ENCODE data around the gene SLFN14.

The SLFN14 gene

GRCh38 chr17:35557353-35557752, 3.3 kb downstream of the SLFN14 start:
- no peak for TF ChIP-seq CTCF (conservative IDR thresholded peaks at IDR 0.05; ENCODE audit: low read length)
- no peak overlapping the region for H3K9ac ChIP-seq (ENCODE audit: low read depth, low read length, poor library complexity, severe bottlenecking)
- H3F3A ChIP-seq (ENCODE audit: low read depth): no peaks in the 10 kb centered on the region
- no peak overlapping the region for H3K4me3 ChIP-seq (ENCODE audit: low read length, poor library complexity, severe bottlenecking)
- H4K20me1 ChIP-seq (ENCODE audit: insufficient read depth, low read length, poor library complexity, severe bottlenecking): no peaks in the 10 kb centered on the region
- no peaks in the 10 kb centered on the region for H3K9me3 ChIP-seq (ENCODE audit: insufficient read depth, low read depth, low read length)
- H3K4me1 ChIP-seq (ENCODE audit: insufficient read depth, low read length, poor library complexity, severe bottlenecking): no peaks in the 10 kb centered on the region
- H3K36me3 ChIP-seq (ENCODE audit: insufficient read depth, low read length): no peaks in the 10 kb centered on the region
- no peak overlapping the region for H2AFZ ChIP-seq (ENCODE audit: low read length)
- no peaks in the 10 kb centered on the region for H3K9me2 ChIP-seq (replicated peaks; ENCODE audit: low read depth, low read length)
- H3K79me2 ChIP-seq (ENCODE audit: insufficient read depth, low read length): no peaks in the 10 kb centered on the region
- H3K27me3 ChIP-seq (ENCODE audit: insufficient read depth, low read length, poor library complexity, severe bottlenecking): no peaks in the 10 kb centered on the region
- no peak overlapping the region for H3K4me2 ChIP-seq (ENCODE audit: low read depth, low read length, poor library complexity, severe bottlenecking)

GRCh38 chr17:35555691-35556090, 4.9 kb downstream of the SLFN14 start:
- H2AFZ ChIP-seq (ENCODE audit: low read length): no peak overlapping the region
- H3K4me1 ChIP-seq (ENCODE audit: insufficient read depth, low read length, poor library complexity, severe bottlenecking): no peaks in the 10 kb centered on the region
- no peaks in the 10 kb centered on the region for H3F3A ChIP-seq (ENCODE audit: low read depth)
- TF ChIP-seq EZH2phosphoT487 (IDR thresholded peaks at IDR 0.05; ENCODE audit: borderline replicate concordance) (no peak), CTCF (conservative IDR thresholded peaks at IDR 0.05; ENCODE audit: low read length) (peak; percentile 54)
- no peak overlapping the region for H3K9ac ChIP-seq (ENCODE audit: low read depth, low read length, poor library complexity, severe bottlenecking)
- no peak overlapping the region for H3K4me2 ChIP-seq (ENCODE audit: low read depth, low read length, poor library complexity, severe bottlenecking)
- H3K27me3 ChIP-seq (ENCODE audit: insufficient read depth, low read length, poor library complexity, severe bottlenecking): no peaks in the 10 kb centered on the region
- H4K20me1 ChIP-seq (ENCODE audit: insufficient read depth, low read length, poor library complexity, severe bottlenecking): no peaks in the 10 kb centered on the region
- no peaks in the 10 kb centered on the region for H3K79me2 ChIP-seq (ENCODE audit: insufficient read depth, low read length)
- H3K4me3 ChIP-seq (ENCODE audit: low read length, poor library complexity, severe bottlenecking): no peak overlapping the region
- no peaks in the 10 kb centered on the region for H3K9me3 ChIP-seq (ENCODE audit: insufficient read depth, low read depth, low read length)
- H3K36me3 ChIP-seq (ENCODE audit: insufficient read depth, low read length): no peaks in the 10 kb centered on the region
- H3K9me2 ChIP-seq (replicated peaks; ENCODE audit: low read depth, low read length): no peaks in the 10 kb centered on the region

GRCh38 chr17:35554668-35555067, 6.0 kb downstream of the SLFN14 start:
- no peaks in the 10 kb centered on the region for H3K27me3 ChIP-seq (ENCODE audit: insufficient read depth, low read length, poor library complexity, severe bottlenecking)
- H3K4me1 ChIP-seq (ENCODE audit: insufficient read depth, low read length, poor library complexity, severe bottlenecking): no peaks in the 10 kb centered on the region
- H3K36me3 ChIP-seq (ENCODE audit: insufficient read depth, low read length): no peaks in the 10 kb centered on the region
- H3K4me2 ChIP-seq (ENCODE audit: low read depth, low read length, poor library complexity, severe bottlenecking): no peak overlapping the region
- no peak overlapping the region for H2AFZ ChIP-seq (ENCODE audit: low read length)
- no peak overlapping the region for H3K4me3 ChIP-seq (ENCODE audit: low read length, poor library complexity, severe bottlenecking)
- no peaks in the 10 kb centered on the region for H3K9me3 ChIP-seq (ENCODE audit: insufficient read depth, low read depth, low read length)
- no peaks in the 10 kb centered on the region for H3K9me2 ChIP-seq (replicated peaks; ENCODE audit: low read depth, low read length)
- no peaks in the 10 kb centered on the region for H4K20me1 ChIP-seq (ENCODE audit: insufficient read depth, low read length, poor library complexity, severe bottlenecking)
- H3F3A ChIP-seq (ENCODE audit: low read depth): no peaks in the 10 kb centered on the region
- TF ChIP-seq CTCF (conservative IDR thresholded peaks at IDR 0.05; ENCODE audit: low read length) (no peak), EZH2phosphoT487 (IDR thresholded peaks at IDR 0.05; ENCODE audit: borderline replicate concordance) (no peak)
- no peak overlapping the region for H3K9ac ChIP-seq (ENCODE audit: low read depth, low read length, poor library complexity, severe bottlenecking)
- no peaks in the 10 kb centered on the region for H3K79me2 ChIP-seq (ENCODE audit: insufficient read depth, low read length)

Measured in Loucy (cell line).